ENCODE data around the gene FAM162B. TPM values are rescaled to one million over a fixed set of nuclear protein-coding genes. Genes with fewer than 3 reads are reported as not detected.
"Not testable (repeated sequence)": the region's sequence is repeated elsewhere in the genome, so short reads cannot be mapped to it uniquely, and the experiment has no call there.

The FAM162B gene
- 0.92 TPM for total RNA-seq

DNA sequence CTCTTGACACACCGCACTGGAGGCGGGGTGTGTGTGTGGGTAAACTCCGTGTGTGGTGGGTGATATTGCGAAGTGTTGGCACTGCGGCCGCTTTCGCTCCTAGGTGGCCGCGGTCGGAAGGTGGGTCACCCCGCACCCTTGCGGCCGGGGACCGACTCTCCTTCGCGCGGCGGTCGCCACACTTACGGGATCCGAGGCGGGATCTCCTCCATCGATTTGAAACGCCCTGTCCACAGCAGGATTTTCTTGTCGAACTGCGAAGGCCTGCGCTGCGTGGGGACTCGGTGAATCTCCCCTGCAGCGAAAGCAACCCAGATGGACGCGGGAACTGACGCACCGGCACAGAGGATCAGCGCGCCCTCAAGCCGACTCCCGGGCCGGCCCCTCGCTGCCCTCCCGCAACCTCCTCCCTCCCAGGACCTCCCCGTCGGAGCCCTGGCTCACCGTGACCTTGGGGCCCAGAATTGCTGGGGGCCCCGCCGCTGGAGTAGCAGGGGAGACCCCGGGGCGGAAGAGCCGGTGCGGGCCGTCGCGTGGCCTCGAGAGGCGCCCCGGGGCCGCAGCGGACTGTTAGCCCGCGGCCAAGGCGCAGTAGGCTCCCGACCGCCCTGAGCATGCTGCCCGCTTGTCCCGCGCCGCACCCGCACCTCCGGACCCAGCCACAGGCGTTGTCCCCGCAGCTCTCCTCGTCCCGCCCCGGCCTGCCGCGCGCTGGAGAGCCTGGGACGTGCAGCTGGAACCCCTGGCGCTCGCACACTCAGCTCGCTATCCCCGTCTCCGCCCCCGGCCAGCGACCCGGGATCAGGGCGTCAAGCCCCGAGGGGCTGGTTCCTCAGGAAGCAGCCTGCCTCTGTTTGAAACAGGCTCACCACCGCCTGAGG is at the start of gene FAM162B:
Gene FAM162B (minus strand): TSS at position 759 of the 881 bp plus-strand sequence. CDS start 143 bp downstream, at position 616.
- peak; percentile 31 for ATAC-seq

DNA sequence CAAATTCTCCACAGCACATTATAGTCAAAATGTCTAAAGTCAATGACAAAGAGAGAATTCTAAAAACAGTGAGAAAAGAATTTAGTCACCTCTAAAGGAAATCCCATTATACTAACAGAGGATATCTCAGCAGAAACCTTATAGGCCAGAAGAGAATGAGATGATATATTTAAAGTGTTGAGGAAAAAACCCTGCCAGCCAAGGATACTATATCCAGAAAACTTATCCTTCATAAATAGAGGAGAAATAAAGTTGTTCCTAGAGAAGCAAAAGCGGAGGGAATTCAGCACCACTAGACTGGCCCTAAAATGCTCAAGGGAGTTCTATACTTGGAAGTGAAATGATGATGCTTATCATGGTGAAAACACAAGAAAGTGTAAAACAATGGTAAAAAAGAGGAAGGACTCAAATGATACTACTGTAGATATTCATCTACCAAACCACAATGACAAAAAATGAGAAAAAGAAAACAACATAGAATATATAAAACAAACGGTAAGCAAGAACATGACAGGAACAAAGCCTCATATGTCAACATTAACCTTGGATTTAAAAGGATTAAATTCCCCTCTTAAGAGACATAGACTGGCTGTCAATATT is 46.6 kb upstream of the FAM162B start:
- no peak for ATAC-seq

DNA sequence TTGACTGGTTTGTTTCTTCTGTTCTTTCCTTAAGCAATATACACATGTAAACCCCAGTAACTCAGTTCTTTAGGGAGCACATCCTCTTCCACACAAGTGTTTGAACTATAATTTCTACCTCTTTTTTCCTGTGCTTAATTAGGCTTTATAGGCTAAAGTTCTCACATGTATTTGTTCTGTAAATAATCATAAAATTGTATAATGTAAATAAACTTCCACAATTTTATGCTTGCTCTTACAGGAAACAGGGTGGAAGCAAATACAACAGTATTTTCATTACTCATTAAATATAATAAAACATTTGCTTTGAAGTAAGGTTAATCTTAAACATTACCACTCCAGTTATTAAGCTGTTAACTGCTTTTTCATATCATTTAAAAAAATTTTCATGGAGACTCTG is 36.5 kb upstream of the FAM162B start:
- ATAC-seq: no peak

DNA sequence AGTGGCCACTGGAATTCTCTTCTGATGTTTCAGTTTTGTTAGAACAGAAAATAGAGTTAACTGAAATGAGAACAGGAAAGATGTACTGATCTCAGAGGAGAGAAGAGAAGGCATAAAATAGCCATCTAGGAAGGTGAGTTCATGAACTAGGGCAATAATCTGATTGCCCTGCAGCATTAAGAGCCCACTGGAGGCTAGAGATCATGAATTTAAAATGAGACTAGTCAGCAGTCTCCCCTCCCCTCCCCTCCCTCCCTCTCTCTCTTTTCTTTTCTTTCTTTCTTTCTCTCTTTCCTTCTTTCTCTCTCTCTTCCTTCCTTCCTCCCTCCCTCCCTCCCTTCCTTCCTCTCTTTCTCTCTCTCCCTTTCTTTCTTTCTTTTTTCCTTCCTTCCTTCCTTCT is 34.4 kb upstream of the FAM162B start:
- ATAC-seq: no peak

DNA sequence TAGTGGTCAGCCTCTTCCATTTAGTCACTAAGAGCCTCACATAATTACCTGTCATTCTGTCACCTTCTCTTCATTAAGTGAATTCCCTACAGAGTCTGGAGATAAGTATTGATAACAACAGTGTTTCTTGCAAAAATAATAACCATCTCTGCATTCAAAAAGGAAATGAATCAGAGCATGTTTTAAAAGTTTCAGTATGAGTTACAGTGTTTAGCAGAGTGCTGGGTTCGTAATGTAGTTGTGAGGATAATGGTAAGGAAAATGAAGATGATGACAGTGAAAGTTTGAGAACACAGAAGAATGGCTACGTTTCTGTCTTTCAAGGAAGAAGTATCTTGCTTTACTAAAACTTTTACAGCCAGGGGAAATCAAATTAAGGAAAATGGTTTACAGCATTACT is 32.1 kb upstream of the FAM162B start:
- ATAC-seq: no peak

DNA sequence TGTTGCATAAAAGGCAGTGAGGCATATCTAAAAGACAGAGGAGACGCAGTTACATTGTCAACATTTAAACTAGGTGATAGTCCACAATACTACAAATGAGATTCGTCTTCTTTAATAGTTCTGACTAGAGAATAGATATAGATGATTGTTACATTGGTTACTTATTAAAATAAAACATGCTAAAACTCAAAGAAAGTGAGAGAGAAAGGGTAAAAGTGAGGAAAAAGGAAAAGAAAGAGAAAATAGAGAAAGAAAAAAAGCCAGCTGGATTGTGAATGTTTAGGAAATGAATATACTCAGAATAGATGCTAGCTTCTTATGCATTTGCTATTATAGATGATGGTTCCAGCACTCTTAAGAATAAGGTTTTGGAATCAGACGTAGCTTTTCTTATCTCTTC is 27.7 kb upstream of the FAM162B start:
- no peak for ATAC-seq

DNA sequence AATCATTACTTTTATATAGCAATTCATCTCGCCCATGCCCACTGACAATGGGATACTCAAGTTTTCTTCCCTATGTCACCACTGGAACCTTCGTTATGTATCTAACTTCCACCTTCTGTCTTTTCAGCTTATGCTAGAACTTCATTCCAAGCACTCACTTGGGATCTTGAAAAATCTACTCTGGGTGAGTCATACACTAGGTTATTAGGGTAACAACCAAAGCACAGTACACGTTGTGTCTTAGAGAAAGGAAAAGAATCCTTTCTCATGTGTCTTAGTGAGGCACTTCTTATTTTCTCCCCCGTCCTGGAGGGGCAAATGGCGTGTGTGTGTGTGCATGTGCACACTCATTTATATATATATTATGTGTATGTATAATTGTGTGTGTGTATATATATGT is 18.3 kb upstream of the FAM162B start:
- no peak for ATAC-seq

DNA sequence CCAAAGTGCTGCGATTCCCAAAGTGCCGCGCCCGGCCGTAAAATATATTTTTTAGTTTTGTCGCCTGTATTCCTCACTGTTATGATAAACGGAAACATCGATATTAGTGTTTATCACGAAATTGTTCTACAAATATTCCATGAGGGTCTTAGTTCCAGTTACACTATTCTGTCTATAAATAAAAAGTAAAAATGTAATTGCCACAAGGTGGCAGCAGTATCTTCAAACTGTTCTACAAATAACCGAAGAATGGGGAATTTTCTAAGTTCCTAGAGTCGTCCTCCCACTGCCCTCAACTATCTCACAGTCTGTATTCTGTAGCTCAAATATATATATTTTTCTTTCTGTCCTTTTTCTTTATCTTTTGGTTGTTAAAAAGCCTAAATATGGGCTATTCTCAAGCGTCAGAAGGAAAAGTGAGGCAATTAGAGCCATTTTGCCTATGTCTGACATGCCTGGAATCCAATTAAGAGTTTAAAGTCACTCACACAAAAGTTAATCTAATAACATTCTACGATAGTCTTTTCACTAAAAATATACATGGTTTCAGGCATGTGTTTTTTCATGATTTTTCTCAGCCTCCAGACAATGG is 14.2 kb upstream of the FAM162B start:
- ATAC-seq: no peak

DNA sequence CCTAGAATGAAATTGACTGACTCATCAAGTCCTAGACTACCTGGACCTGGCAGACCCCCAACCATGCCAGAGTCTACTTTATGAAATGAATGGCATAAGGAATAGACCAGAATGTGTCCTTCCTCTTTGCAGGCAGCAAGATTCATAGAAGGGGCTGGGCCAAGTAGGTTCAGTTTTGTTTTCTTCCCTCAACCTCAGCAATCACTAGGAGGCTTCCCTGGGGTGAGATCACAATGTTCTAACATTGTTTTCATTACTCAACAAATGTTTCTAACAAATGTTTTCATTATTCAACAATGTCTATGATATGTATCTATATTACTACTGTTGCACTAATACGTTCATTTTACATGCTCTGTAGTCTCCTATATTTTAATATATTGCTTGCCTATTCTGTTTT is 8.4 kb upstream of the FAM162B start:
- ATAC-seq: no peak

DNA sequence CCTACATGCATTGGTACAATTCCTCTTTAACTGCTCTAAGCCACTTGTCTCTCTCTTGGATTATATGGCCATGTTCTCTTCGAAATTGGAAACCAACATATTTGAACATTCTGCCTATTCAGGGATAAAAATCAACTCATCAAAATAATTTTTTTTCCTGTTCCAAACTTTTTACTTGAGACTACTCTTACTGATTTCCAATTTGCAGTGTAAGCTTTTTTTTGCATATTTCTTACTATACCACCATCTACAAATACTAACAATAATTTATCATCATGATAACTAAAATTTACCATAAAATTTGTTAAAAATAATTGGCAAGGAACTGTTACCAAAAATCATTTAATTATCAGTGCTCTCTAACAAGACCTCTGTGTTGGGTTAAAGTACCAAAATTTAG is 6.9 kb upstream of the FAM162B start:
- ATAC-seq: no peak

DNA sequence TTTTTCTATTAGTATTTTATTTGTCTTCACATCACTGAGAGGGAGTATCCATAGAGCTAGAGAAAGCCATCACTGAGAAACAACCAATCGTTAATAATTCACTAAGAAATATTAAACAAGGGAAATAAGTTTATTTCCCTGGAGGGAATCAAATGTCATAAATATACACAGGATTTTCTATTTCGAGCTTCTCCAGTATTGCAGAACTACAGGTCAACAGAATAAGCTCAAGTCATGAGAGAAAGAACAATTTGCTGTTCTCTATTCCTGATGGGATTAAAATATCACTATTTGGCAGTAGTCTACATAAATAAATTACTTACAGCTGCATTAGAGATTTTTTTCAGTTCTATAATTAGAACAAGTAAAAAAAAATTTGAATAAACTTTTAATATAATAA is 2.2 kb upstream of the FAM162B start:
- no peak for ATAC-seq

DNA sequence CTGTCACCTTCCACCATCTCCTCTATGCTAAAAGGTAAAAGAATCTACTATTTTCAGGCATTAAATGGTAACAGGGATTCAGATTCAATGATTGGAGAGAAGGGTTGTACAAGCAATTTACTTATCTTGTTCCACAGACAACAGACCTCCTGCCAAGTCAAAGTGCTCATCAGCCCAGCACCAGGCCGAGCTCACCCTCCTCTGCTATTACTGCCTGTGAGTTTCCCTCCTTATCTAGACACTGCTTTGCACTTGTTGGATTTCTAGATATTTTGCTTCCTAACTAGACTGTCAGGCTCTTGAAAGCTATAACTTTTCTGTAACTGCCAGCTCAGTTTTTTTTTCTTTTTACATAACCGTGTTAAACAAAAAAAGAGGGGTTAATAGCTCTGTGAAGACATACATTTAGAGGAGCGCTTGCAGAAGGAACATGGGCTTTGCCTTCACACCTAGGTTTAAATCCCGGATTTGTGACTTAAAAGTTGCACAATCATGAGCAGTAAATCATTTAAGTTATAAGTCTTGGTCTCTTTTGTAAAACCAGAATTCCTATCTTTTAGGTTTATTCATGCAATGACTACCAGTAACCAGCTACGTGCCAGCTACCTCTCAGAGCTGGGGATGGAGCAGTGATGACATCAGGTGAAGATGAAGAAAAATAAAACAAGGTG is 1.1 kb upstream of the FAM162B start:
- no peak for ATAC-seq

DNA sequence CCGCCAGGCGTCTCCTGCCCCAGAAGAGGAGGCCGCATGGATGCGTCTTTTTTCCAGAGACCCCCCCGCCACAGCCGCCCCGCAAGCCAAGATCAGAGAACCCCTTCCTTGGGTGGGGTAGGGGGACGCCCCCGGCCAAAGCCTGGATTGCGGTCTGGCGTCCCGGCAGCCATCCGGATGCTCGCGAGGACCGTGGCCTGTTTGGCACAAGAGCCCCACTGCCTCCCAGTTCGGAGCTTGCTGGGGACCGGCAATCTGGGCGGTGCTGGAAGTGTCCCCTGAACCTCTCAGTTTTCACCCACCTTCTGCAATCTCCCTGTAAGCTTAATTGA is 924 bp downstream of the FAM162B start:
- no peak for ATAC-seq

DNA sequence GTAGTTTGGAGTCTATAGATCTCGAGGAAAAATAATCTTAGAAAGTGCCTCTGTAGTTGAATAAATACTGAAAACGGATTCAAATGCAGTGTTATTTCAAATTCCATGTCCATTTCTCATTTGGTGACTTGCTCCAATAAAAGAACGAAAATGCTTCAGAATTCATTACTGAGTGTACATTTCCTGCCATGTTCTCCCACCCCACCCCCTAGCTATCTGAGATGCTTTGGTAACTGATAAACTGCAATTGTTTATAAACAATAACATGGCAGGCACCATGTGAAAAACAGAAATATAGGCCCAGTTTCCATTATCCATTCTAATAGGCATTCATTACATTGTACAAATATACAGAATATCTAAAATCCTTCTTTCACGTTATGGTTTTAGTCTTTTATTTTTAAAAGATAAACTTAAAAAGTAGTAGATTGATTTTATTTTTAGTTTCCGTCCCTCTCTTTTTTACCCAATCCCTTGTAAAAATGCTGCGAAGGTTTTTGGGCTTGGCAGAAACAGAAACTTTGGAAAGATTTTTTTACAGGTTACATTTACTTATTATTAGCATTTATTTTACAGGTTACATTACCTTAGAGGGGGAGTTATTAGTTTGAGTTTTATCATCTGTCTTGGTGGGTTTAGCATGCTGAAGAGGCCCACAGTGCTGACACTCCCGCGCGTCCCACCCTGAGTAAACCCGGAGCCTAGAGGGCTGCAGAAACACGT is 1.5 kb downstream of the FAM162B start:
- no peak for ATAC-seq

DNA sequence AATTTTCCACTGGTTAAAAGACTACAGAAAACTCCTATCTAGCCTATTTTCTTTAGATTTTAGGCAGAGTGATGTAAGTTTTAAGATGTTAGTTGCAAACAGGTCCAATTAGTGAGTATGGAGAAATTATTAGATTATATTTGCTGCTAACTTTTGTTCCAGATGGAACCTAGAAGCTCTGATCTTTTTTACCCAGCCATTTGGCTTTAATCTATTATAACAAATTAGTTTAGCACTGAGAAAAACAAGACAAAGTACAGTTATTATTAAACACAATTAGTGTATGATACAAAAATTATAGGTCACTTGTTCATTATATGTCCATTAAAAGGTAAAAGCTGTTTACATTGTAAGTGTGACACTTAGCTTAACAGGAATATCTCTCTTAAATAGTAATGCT is 2.5 kb downstream of the FAM162B start:
- no peak for ATAC-seq

DNA sequence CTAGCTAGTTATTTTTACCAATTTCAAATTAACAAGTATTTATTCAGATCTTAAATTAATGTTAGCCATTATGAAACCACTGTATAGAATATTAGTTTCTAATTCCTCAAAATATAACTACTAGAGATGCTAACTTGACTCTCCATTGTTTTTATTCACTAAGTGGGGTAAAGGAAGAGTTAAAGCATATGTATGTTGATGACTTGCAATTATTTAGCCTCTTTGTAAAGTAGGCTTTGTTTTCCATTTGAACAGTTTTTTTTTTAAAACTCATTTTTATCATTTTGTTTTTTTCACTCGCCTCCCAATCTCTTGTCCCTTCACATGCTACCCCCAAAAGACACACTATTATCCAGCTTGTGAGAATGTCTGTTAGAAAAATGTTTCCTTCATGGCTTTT is 3.3 kb downstream of the FAM162B start:
- no peak for ATAC-seq

DNA sequence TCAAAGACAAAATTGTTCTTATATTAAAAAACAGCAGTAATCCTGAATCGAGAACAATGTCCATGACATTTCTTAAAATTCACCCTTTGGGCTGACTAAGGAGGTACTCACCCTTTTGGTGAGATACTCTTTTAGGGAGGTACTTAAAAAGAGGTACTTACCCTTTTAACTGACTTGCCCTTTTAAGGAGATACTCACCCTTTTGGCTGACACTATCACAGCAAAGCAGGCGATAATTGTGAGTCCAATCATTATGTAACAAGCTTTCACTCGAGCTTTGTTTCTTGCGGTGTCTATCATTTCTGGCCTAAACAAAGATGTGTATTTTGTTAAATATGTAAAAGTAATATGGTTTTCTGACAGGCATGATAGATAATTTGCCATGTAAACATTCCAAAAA is 3.7 kb downstream of the FAM162B start:
- ATAC-seq: no peak

DNA sequence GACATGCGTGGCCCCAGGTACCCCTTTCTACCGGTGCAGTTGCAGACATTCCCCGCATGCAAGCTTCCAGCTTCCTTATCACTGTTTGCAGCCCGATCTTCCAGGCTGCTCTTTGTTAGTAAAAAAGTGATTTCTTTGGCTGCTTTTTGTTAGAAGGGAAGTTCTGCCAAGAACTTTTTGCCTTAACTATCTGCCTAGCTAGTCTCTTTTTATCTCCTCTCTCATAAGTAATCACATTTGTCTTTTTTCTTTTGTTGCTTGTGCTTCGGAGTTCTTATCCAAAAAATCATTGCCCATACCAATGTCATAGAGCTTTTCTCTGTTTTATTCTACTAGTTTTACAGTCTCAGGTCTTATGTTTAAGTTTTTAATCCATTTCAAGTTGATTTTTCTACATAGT is 20.3 kb downstream of the FAM162B start:
- no peak for ATAC-seq

DNA sequence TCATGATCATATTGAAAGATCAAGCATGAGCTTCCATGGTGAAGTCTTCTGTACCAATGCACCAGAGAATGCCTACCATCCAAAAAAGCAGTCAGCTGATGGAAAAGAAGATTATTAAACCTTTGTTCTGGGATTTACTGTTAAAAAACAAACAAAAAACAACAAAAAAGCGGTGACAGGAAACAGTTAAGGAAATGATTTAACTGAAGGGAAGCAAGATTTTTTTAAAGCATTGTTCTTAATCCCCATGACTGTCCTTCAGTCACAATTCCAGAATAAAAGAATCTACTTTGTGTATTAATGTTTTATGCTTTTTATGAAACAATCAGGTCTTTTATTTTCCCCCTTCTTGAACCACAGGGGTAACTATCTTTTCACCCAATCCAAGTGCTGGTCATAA is 23.9 kb downstream of the FAM162B start:
- no peak for ATAC-seq

DNA sequence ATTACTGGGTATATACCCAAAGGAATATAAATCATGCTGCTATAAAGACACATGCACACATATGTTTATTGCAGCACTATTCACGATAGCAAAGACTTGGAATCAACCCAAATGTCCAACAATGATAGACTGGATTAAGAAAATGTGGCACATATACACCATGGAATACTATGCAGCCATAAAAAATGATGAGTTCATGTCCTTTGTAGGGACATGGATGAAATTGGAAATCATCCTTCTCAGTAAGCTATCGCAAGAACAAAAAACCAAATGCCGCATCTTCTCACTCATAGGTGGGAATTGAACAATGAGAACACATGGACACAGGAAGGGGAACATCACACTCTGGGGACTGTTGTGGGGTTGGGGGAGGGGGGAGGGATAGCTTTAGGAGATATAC is 25.0 kb downstream of the FAM162B start:
- ATAC-seq: not testable (repeated sequence)

DNA sequence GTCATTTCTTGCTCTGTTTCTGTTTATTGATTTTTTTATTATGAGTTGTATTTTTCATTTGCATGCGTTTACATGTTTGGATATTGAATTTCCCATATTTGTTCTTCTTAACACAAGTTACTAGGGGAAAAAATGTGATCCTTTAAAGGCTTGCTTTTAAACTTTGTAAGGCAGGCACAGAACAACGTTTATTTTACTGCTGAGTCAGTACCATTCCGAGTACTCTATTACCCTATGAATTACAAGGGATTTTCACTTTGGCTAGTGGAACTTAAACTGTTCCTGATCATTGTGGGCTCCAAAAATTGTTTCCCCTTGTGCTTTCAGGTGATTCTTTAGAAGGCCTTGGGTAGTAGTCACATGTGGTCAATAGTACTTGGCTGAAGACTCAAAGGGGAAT is 28.5 kb downstream of the FAM162B start:
- no peak for ATAC-seq

DNA sequence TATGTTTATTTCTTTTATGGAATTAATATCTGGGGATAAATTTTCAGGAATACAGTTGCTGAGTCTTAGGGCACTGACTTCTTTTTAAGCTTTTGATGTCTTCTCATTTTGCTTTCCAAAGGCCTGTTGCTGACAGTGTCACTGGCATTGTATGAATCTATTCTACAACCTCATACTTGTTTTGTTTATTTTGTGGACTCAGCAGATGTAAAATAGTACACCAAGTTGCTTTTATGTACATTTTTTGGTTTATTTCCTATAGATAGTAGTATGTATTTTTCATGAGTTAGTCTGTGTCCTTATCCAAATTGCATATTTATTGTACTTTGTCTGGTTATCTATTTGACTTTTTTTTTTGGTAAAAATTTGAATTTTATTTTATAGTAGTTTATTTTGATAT is 35.0 kb downstream of the FAM162B start:
- no peak for ATAC-seq

DNA sequence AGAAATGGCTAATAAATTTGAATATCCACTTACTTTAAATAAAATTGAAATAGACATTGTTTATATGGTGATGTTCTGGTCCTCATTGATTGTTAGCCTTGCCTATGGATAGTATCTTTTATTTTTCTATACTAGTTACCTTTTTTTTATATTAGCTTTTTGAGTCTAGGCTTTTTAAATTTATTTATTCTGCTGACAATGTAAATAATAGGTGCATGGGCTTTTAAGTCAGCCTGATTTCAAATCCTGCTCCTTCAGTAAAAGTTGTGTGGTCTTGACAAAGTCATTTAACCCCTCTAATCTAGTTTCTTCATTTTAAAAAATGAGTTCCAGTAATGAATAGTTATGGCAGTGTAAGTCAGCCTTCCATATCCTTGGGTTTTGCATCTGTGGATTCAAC is 38.6 kb downstream of the FAM162B start:
- ATAC-seq: no peak

Measured in esophagus mucosa (tissue), 1 donor.